Measurements from ENCODE around the gene GIT2. TPM values are rescaled to one million over a fixed set of nuclear protein-coding genes. Genes with fewer than 3 reads are reported as not detected.

The GIT2 gene
- total and polyA plus RNA-seq, 2 of the 13 experiments (the other 11 are each of a cell fraction or from before 2014, with no cell fraction given), result 18.4 to 19.8 TPM

- intact Hi-C loops (cut with micrococcal nuclease; ENCODE audit: unreplicated experiment), result no loop called here
- peaks cover 43% of the 10 kb centered on the region for H3K4me1 ChIP-seq (ENCODE audit: insufficient read depth, low read length)
- ChIA-PET CTCF (ENCODE audit: low intra/inter-chr PET ratio, low total read pairs) (no interaction called here), POLR2A (no interaction called here)
- peaks cover 14 to 40% of the 10 kb centered on the region in 2 experiments for H3K36me3 ChIP-seq (replicated peaks in 1 of 2; ENCODE audit: control insufficient read depth in 1 of 2, insufficient read depth in 2 of 2, low read length in 2 of 2)
- H3K4me2 ChIP-seq (ENCODE audit: low read depth, low read length), result no peak overlapping the region
- in situ Hi-C loops (cut with HindIII; ENCODE audit: extremely low pct_ligation_motif_present, low pct_unique_long_range_greater_than_20kb), result no loop called here
- no peaks in the 10 kb centered on the region for H3K27me3 ChIP-seq (ENCODE audit: control insufficient read depth in 1 of 2, insufficient read depth in 2 of 2, low read length in 2 of 2)
- no peak for ATAC-seq
- no TSS peak for BruUV-seq (replicated peaks)
- DNase-seq (ENCODE audit: low spot score), result no peak
- no peak overlapping the region for H3K9ac ChIP-seq (ENCODE audit: insufficient read depth, low read depth, low read length)
- no peak overlapping the region for H3K4me3 ChIP-seq (replicated peaks in 1 of 3; ENCODE audit: insufficient read depth in 1 of 3, low read depth in 2 of 3, low read length in 3 of 3)
- FAIRE-seq, result no peak
- WGBS (ENCODE audit: low lambda C conversion rate), result 95% methylated on average over 11 of the region's 11 CpGs
- no peak overlapping the region for H2AFZ ChIP-seq (ENCODE audit: low read length)
- H4K20me1 ChIP-seq (ENCODE audit: insufficient read depth, low read length), result no peaks in the 10 kb centered on the region
- H3K79me2 ChIP-seq (ENCODE audit: insufficient read depth, low read length), result no peaks in the 10 kb centered on the region
- H3K9me3 ChIP-seq (ENCODE audit: low read length), result no peaks in the 10 kb centered on the region
- no peak overlapping the region for H3K27ac ChIP-seq (ENCODE audit: extremely low read length, insufficient read depth, low read length)
- TF ChIP-seq CCAR2 (optimal IDR thresholded peaks at IDR 0.05; ENCODE audit: low read depth, low read length) (no peak), SMARCC2 (IDR thresholded peaks at IDR 0.05) (no peak), SIX1 (CRISPR knock-in tag; IDR thresholded peaks at IDR 0.05; ENCODE audit: borderline replicate concordance) (no peak), ZNF720 (CRISPR knock-in tag; IDR thresholded peaks at IDR 0.05) (no peak), GATAD1 (CRISPR knock-in tag; IDR thresholded peaks at IDR 0.05) (no peak), WIZ (CRISPR knock-in tag; IDR thresholded peaks at IDR 0.05) (no peak), ZNF646 (CRISPR knock-in tag; IDR thresholded peaks at IDR 0.05) (no peak), NBN (conservative IDR thresholded peaks at IDR 0.05) (no peak), MXD1 (CRISPR knock-in tag; IDR thresholded peaks at IDR 0.05) (no peak), RXRA (CRISPR knock-in tag; IDR thresholded peaks at IDR 0.05) (no peak), ZNF180 (CRISPR knock-in tag; IDR thresholded peaks at IDR 0.05; ENCODE audit: borderline replicate concordance, low read depth) (no peak), ZNF512B (CRISPR knock-in tag; IDR thresholded peaks at IDR 0.05; ENCODE audit: borderline replicate concordance) (no peak), TCF7 (IDR thresholded peaks at IDR 0.05; ENCODE audit: low read depth) (no peak)
Observed at GRCh38 chr12:109952160-109952858, 43.9 kb downstream of the GIT2 start.

All from HepG2 (cell line).